GM13976 (cell line): ENCODE data around the gene CORIN.

Source experiments
- DNase-seq: peaks from one replicate; pipeline ENCODE4 v3.0.0; 2012; ENCODE audit warnings: low spot score
- CTCF ChIP-seq: IDR thresholded peaks from 2 replicates; pipeline ENCODE4 v1.5.1; 2012; ENCODE audit warnings: borderline replicate concordance, mild to moderate bottlenecking; ENCODE audit not compliant: insufficient read depth; ENCODE audit errors: extremely low read depth, missing control alignments, control extremely low read depth
- in situ Hi-C: fragments of 300-500 bp; cut with MboI; formaldehyde crosslinking; loops from one replicate; pipeline ENCODE4 v1.12.0; 2022; ENCODE audit warnings: low sequenced_read_pairs, mixed read lengths, inconsistent platforms; ENCODE audit not compliant: unreplicated experiment

The CORIN gene

DNA sequence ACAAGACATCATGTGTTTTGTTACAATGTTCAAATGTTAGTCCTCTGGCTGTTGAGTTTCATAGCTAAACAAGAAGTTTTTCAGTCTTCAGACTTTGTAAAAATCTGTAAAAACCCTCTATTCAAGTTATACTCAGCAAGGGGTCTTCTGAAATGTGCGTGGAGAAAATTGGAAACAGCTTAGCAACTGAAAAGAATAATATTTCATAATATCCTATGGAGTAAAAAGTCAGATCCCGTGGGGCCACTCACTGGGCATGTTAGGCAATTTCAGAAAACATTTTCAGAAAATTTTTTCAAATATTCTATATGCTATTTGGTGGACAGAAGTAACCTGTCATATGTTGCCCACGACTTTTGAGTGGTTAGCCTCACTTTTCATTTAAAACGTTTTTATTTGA is 118.3 kb downstream of the CORIN start:
- in situ Hi-C loops = loop anchor here (10.0 kb wide), 1 partner anchor 115 kb away; the partner anchor contains the start of gene CORIN
- TF ChIP-seq CTCF = no peak

DNA sequence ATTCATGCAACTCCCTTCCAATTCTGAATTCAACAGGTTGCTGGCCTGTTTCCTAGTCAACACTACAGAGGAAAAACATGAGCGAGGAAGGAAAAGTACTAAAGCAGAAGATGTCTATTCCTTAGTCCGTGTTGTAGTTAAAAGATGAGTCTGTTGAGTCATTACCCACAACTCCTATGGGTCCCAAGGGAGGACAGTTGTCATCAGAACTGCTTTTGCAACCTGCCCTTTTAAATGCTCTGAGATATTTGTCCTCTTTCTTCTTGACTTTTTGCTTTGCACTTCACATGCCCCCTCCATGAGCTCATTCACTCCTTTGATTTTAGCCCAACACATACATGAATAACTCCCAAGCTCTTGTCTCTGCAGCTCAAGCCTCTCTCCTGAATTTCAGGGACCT is 119.2 kb downstream of the CORIN start:
- no peak for DNase-seq
- no peak for TF ChIP-seq CTCF
- in situ Hi-C loops = loop anchor here (10.0 kb wide), 1 partner anchor 116 kb away; the partner anchor contains the start of gene CORIN

More for the DNA sequence above, 118.3 kb downstream of the CORIN start:
- DNase-seq = no peak

- in situ Hi-C loops = loop anchor here (10.0 kb wide), 1 partner anchor 118 kb away; the partner anchor contains the start of gene CORIN
- no peak for DNase-seq
- no peak for TF ChIP-seq CTCF
These were observed 120.7 kb downstream of the CORIN start for GRCh38 chr4:47717188-47717587.

GRCh38 chr4:47715716-47716416 is 122.0 kb downstream of the CORIN start:
- TF ChIP-seq CTCF = no peak
- in situ Hi-C loops = loop anchor here (10.0 kb wide), 1 partner anchor 119 kb away; the partner anchor contains the start of gene CORIN
- DNase-seq = no peak

DNA sequence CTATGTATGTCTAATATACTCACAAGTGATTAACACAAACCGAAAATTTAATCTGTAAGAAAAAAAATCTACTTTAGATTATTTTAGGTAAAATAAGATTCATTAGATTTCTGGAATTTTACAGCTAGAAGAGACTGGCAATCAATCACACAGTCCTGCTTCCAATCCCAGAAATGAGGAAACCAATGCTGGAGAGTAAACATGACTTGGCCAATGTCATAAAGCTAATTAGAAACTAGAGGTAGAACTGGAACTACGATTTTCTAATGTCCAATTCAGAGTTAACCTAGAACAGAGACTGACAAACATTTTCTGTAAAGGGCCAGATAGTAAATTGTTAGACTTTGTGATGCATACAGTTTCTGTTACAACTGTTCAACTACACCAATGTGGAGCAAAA is 123.6 kb downstream of the CORIN start:
- DNase-seq = no peak
- in situ Hi-C loops = loop anchor here (10.0 kb wide), 1 partner anchor 121 kb away; the partner anchor contains the start of gene CORIN

More for the DNA sequence above, 123.6 kb downstream of the CORIN start:
- TF ChIP-seq CTCF = no peak
